ENCODE results near the gene IFIT3. TPM values are rescaled to one million over a fixed set of nuclear protein-coding genes. Genes with fewer than 3 reads are reported as not detected.
A peak's percentile ranks its signal among the peaks of the same experiment; 100 is the strongest.

IFIT3 gene, protein sequence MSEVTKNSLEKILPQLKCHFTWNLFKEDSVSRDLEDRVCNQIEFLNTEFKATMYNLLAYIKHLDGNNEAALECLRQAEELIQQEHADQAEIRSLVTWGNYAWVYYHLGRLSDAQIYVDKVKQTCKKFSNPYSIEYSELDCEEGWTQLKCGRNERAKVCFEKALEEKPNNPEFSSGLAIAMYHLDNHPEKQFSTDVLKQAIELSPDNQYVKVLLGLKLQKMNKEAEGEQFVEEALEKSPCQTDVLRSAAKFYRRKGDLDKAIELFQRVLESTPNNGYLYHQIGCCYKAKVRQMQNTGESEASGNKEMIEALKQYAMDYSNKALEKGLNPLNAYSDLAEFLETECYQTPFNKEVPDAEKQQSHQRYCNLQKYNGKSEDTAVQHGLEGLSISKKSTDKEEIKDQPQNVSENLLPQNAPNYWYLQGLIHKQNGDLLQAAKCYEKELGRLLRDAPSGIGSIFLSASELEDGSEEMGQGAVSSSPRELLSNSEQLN
- total RNA-seq (33.4 TPM), polyA plus RNA-seq (31.5 TPM)
- long read RNA-seq, donor 1, result 0 reads
- long read RNA-seq, donor 2, result 0 reads
- long read RNA-seq, donor 3, transcript IFIT3-201 (2 exons, 2,455 nt), result major isoform, 6 of 10 reads
- long read RNA-seq, donor 3, partial matches to known transcripts, result 0 of 10 reads
- long read RNA-seq, donor 3, other reads (novel, unspliced or antisense), result 0 of 10 reads
- long read RNA-seq, donor 4, partial matches to known transcripts, result 0 of 4 reads
- long read RNA-seq, donor 4, other reads (novel, unspliced or antisense), result 0 of 4 reads
- long read RNA-seq, donor 5, transcript IFIT3-202 (2 exons, 2,496 nt), result minor isoform, 11 of 31 reads
- long read RNA-seq, donor 5, transcript IFIT3-201 (2 exons, 2,455 nt), result major isoform, 20 of 31 reads
- long read RNA-seq, donor 5, partial matches to known transcripts, result 0 of 31 reads
- long read RNA-seq, donor 5, other reads (novel, unspliced or antisense), result 0 of 31 reads
- long read RNA-seq, donor 6, transcript IFIT3-201 (2 exons, 2,455 nt), result major isoform, 8 of 10 reads
- long read RNA-seq, donor 6, partial matches to known transcripts, result 0 of 10 reads
- long read RNA-seq, donor 6, other reads (novel, unspliced or antisense), result 0 of 10 reads
- long read RNA-seq, donor 7, transcript IFIT3-202 (2 exons, 2,496 nt), result major isoform, 5 of 9 reads
- long read RNA-seq, donor 7, partial matches to known transcripts, result 0 of 9 reads
- long read RNA-seq, donor 7, other reads (novel, unspliced or antisense), result 0 of 9 reads
- long read RNA-seq, donor 8, partial matches to known transcripts, result 0 of 4 reads
- long read RNA-seq, donor 8, other reads (novel, unspliced or antisense), result 0 of 4 reads
- long read RNA-seq, donor 9, transcript IFIT3-201 (2 exons, 2,455 nt), result major isoform, 6 of 9 reads
- long read RNA-seq, donor 9, partial matches to known transcripts, result 0 of 9 reads
- long read RNA-seq, donor 9, other reads (novel, unspliced or antisense), result 0 of 9 reads
- long read RNA-seq, donor 10, partial matches to known transcripts, result 0 of 2 reads
- long read RNA-seq, donor 10, other reads (novel, unspliced or antisense), result 0 of 2 reads

DNA sequence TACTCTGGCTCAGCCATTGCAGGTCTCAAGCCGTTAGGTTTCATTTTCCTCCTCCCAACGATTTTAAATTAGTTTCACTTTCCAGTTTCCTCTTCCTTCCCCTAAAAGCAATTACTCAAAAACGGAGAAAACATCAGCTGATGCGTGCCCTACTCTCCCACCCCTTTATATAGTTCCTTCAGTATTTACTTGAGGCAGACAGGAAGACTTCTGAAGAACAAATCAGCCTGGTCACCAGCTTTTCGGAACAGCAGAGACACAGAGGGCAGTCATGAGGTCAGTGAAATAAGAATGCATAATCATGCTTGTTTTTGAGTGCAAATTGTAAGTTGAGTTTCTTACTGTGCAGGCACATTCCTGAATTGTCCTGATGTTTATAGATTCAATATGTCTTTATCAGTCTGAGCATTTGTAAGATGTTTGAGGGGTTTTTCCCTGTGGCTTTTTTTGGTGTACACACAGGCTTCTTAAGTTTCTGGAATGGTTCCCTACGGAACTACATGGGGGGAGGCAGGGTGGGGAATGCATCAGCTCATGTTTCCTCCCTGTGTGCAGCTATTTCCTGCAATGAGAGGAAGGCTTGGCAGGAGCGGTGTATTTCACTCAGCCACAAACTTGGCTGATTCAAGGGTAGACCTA, at the start of gene IFIT3:
Gene IFIT3, plus strand, starts transcription at position 195 of the 639 bp plus-strand sequence. Its CDS starts 77 bp downstream, at position 272.
- Histone ChIP-seq H3K27ac (ENCODE audit: low read depth in 1 of 2, low read length in 1 of 2) (peak within 1 kb of the TSS; percentile 56 to 72), H3K36me3 (ENCODE audit: control insufficient read depth in 2 of 2, insufficient read depth in 2 of 2, low read length in 1 of 2) (no peaks in the 10 kb centered on the region), H3K4me1 (ENCODE audit: control insufficient read depth in 2 of 2, insufficient read depth in 2 of 2, low read length in 2 of 2) (peaks cover 3 to 32% of the 10 kb centered on the region in 2 donors), H3K27me3 (ENCODE audit: control insufficient read depth in 2 of 2, insufficient read depth in 1 of 2, low read length in 1 of 2) (no peaks in the 10 kb centered on the region), H3K4me3 (ENCODE audit: low read length in 2 of 2) (peak within 1 kb of the TSS; percentile 41 to 51), H3K9me3 (ENCODE audit: control insufficient read depth in 2 of 2, insufficient read depth in 1 of 2, low read length in 1 of 2) (no peaks in the 10 kb centered on the region)
- peak in 7 of 9 donors; percentile 22 to 70 (median 31) for DNase-seq (ENCODE audit: low read depth in 6 of 9, low spot score in 9 of 9)
- WGBS, result 1% methylated on average over 7 of the region's 7 CpGs

GRCh38 chr10:89278034-89278535, 49.7 kb upstream of the IFIT3 start:
- no peak overlapping the region for H3K4me3 ChIP-seq (ENCODE audit: low read length in 2 of 2)
- H3K4me1 ChIP-seq (ENCODE audit: control insufficient read depth in 2 of 2, insufficient read depth in 2 of 2, low read length in 2 of 2), result no peaks in the 10 kb centered on the region
- H3K27me3 ChIP-seq (ENCODE audit: control insufficient read depth in 2 of 2, insufficient read depth in 1 of 2, low read length in 1 of 2), result no peaks in the 10 kb centered on the region
- H3K9me3 ChIP-seq (ENCODE audit: control insufficient read depth in 2 of 2, insufficient read depth in 1 of 2, low read length in 1 of 2), result no peaks in the 10 kb centered on the region
- DNase-seq (ENCODE audit: low read depth in 6 of 9, low spot score in 9 of 9), result peak in 1 of 9 donors; percentile 19
- 95% methylated on average over 1 of the region's 1 CpG for WGBS
- peak overlapping the region; percentile 63 to 69 for H3K27ac ChIP-seq (ENCODE audit: low read depth in 1 of 2, low read length in 1 of 2)
- no peaks in the 10 kb centered on the region for H3K36me3 ChIP-seq (ENCODE audit: control insufficient read depth in 2 of 2, insufficient read depth in 2 of 2, low read length in 1 of 2)

GRCh38 chr10:89278900-89279392, 48.9 kb upstream of the IFIT3 start:
- H3K4me1 ChIP-seq (ENCODE audit: control insufficient read depth in 2 of 2, insufficient read depth in 2 of 2, low read length in 2 of 2), result peaks cover 0 to 3% of the 10 kb centered on the region in 2 donors
- no peaks in the 10 kb centered on the region for H3K36me3 ChIP-seq (ENCODE audit: control insufficient read depth in 2 of 2, insufficient read depth in 2 of 2, low read length in 1 of 2)
- H3K9me3 ChIP-seq (ENCODE audit: control insufficient read depth in 2 of 2, insufficient read depth in 1 of 2, low read length in 1 of 2), result no peaks in the 10 kb centered on the region
- no peak overlapping the region for H3K4me3 ChIP-seq (ENCODE audit: low read length in 2 of 2)
- no peaks in the 10 kb centered on the region for H3K27me3 ChIP-seq (ENCODE audit: control insufficient read depth in 2 of 2, insufficient read depth in 1 of 2, low read length in 1 of 2)
- no peak for DNase-seq (ENCODE audit: low read depth in 6 of 9, low spot score in 9 of 9)
- peak overlapping the region in 1 of 2 donors; percentile 38 for H3K27ac ChIP-seq (ENCODE audit: low read depth in 1 of 2, low read length in 1 of 2)

GRCh38 chr10:89279421-89279869, 48.4 kb upstream of the IFIT3 start:
- no peaks in the 10 kb centered on the region for H3K9me3 ChIP-seq (ENCODE audit: control insufficient read depth in 2 of 2, insufficient read depth in 1 of 2, low read length in 1 of 2)
- WGBS, result 83% methylated on average over 1 of the region's 1 CpG
- no peak for DNase-seq (ENCODE audit: low read depth in 6 of 9, low spot score in 9 of 9)
- H3K4me3 ChIP-seq (ENCODE audit: low read length in 2 of 2), result no peak overlapping the region
- peaks cover 0 to 5% of the 10 kb centered on the region in 2 donors for H3K4me1 ChIP-seq (ENCODE audit: control insufficient read depth in 2 of 2, insufficient read depth in 2 of 2, low read length in 2 of 2)
- peak overlapping the region in 1 of 2 donors; percentile 38 for H3K27ac ChIP-seq (ENCODE audit: low read depth in 1 of 2, low read length in 1 of 2)
- no peaks in the 10 kb centered on the region for H3K36me3 ChIP-seq (ENCODE audit: control insufficient read depth in 2 of 2, insufficient read depth in 2 of 2, low read length in 1 of 2)
- no peaks in the 10 kb centered on the region for H3K27me3 ChIP-seq (ENCODE audit: control insufficient read depth in 2 of 2, insufficient read depth in 1 of 2, low read length in 1 of 2)

DNA sequence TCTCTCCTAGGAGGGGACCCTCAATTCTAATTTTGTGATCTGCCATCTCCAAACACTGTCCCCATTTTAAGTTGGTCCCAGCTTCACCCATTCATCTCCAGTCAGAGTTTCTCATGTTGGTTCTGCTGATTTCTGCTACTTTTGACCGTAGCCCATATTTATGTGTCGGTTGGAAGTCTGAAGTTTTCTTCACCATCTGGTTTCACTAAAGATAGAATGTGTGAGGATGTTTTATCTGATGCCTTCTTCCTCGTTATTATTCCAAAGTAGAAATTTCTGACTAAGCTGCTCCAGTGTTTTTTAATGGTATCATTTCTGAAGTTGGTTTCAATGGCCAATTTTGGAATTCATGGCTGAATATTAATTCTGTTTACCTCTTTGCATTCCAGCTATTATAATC, 47.3 kb upstream of the IFIT3 start:
- Histone ChIP-seq H3K9me3 (ENCODE audit: control insufficient read depth in 2 of 2, insufficient read depth in 1 of 2, low read length in 1 of 2) (no peaks in the 10 kb centered on the region), H3K4me1 (ENCODE audit: control insufficient read depth in 2 of 2, insufficient read depth in 2 of 2, low read length in 2 of 2) (peaks cover 0 to 5% of the 10 kb centered on the region in 2 donors), H3K4me3 (ENCODE audit: low read length in 2 of 2) (no peak overlapping the region), H3K36me3 (ENCODE audit: control insufficient read depth in 2 of 2, insufficient read depth in 2 of 2, low read length in 1 of 2) (no peaks in the 10 kb centered on the region), H3K27me3 (ENCODE audit: control insufficient read depth in 2 of 2, insufficient read depth in 1 of 2, low read length in 1 of 2) (no peaks in the 10 kb centered on the region), H3K27ac (ENCODE audit: low read depth in 1 of 2, low read length in 1 of 2) (no peak overlapping the region)
- no peak for DNase-seq (ENCODE audit: low read depth in 6 of 9, low spot score in 9 of 9)
- 95% methylated on average over 3 of the region's 3 CpGs for WGBS

DNA sequence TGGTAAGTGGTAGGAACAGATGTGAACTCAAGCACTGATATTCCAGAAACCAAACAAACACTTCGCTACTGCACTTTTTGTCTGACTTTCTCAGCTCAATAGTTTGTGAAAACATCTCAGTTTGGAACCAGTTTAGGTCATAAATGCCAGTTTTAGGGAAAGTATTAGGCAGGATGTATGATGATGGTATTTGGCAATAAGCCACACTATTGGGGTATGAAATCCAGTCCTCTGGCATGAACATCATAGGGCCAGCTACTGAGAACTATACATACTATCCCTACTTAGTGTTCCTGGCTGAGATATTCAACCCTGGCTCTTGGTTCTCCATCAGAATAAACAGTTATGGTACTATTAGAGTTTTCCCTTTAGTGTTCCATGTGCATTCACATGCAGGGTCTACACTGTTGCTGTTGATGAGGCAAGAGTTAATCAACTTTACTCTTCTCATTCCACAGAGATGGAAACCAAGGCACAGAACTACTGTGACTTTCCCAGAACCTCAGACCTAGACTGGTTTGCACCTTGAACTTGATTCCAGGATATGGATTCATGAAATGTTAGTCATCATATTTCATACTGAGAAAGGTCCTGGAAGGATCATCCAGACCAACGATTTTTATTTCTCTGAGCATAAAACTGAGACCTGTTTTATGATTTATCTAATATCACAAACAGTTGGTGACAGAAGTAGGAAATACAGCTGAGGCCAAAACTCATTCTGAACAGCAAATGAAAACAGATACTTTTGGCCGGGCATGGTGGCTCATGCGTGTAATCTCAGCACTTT, 46.0 kb upstream of the IFIT3 start:
- WGBS, result 87% methylated on average over 4 of the region's 4 CpGs
- no peaks in the 10 kb centered on the region for H3K36me3 ChIP-seq (ENCODE audit: control insufficient read depth in 2 of 2, insufficient read depth in 2 of 2, low read length in 1 of 2)
- H3K27ac ChIP-seq (ENCODE audit: low read depth in 1 of 2, low read length in 1 of 2), result no peak overlapping the region
- peaks cover 0 to 5% of the 10 kb centered on the region in 2 donors for H3K4me1 ChIP-seq (ENCODE audit: control insufficient read depth in 2 of 2, insufficient read depth in 2 of 2, low read length in 2 of 2)
- no peak for DNase-seq (ENCODE audit: low read depth in 6 of 9, low spot score in 9 of 9)
- H3K27me3 ChIP-seq (ENCODE audit: control insufficient read depth in 2 of 2, insufficient read depth in 1 of 2, low read length in 1 of 2), result no peaks in the 10 kb centered on the region
- H3K9me3 ChIP-seq (ENCODE audit: control insufficient read depth in 2 of 2, insufficient read depth in 1 of 2, low read length in 1 of 2), result no peaks in the 10 kb centered on the region
- H3K4me3 ChIP-seq (ENCODE audit: low read length in 2 of 2), result no peak overlapping the region

GRCh38 chr10:89283025-89283935, 44.5 kb upstream of the IFIT3 start:
- H3K9me3 ChIP-seq (ENCODE audit: control insufficient read depth in 2 of 2, insufficient read depth in 1 of 2, low read length in 1 of 2), result no peaks in the 10 kb centered on the region
- no peaks in the 10 kb centered on the region for H3K27me3 ChIP-seq (ENCODE audit: control insufficient read depth in 2 of 2, insufficient read depth in 1 of 2, low read length in 1 of 2)
- no peak for DNase-seq (ENCODE audit: low read depth in 6 of 9, low spot score in 9 of 9)
- no peak overlapping the region for H3K4me3 ChIP-seq (ENCODE audit: low read length in 2 of 2)
- H3K4me1 ChIP-seq (ENCODE audit: control insufficient read depth in 2 of 2, insufficient read depth in 2 of 2, low read length in 2 of 2), result peaks cover 0 to 5% of the 10 kb centered on the region in 2 donors
- 66% methylated on average over 6 of the region's 6 CpGs for WGBS
- no peaks in the 10 kb centered on the region for H3K36me3 ChIP-seq (ENCODE audit: control insufficient read depth in 2 of 2, insufficient read depth in 2 of 2, low read length in 1 of 2)
- H3K27ac ChIP-seq (ENCODE audit: low read depth in 1 of 2, low read length in 1 of 2), result peak overlapping the region in 1 of 2 donors; percentile 7

Data from thymus (tissue), 14 donors.